HepG2 (cell line): ENCODE results near the gene ATL2. TPM values are rescaled to one million over a fixed set of nuclear protein-coding genes. Genes with fewer than 3 reads are reported as not detected.
A peak's percentile ranks its signal among the peaks of the same experiment; 100 is the strongest.

Source experiments
- DR1 ChIP-seq: sonication (generic); formaldehyde crosslinking; IDR thresholded peaks from 2 replicates; pipeline ENCODE4 v1.8.0; 2021; ENCODE audit warnings: mild to moderate bottlenecking, missing genetic modification reagents, inconsistent platforms
- DZIP1 ChIP-seq: sonication (generic); formaldehyde crosslinking; IDR thresholded peaks from 2 replicates; pipeline ENCODE4 v1.5.0; 2020; ENCODE audit warnings: mild to moderate bottlenecking, missing genetic modification reagents
- EED ChIP-seq: sonication (generic); formaldehyde crosslinking; IDR thresholded peaks from 2 replicates; pipeline ENCODE4 v1.5.0; 2020; ENCODE audit warnings: mild to moderate bottlenecking, missing genetic modification reagents
- IKZF4 ChIP-seq: sonication (generic); formaldehyde crosslinking; IDR thresholded peaks from 2 replicates; pipeline ENCODE4 v1.5.1; 2020; ENCODE audit warnings: borderline replicate concordance, mild to moderate bottlenecking, low read depth, missing genetic modification reagents; ENCODE audit errors: not compliant biosample characterization
- PHF5A ChIP-seq: IDR thresholded peaks from one replicate; pipeline ENCODE4 v1.6.1; 2018; ENCODE audit warnings: low read depth, missing genetic modification reagents; ENCODE audit not compliant: unreplicated experiment
- STAT6 ChIP-seq: sonication (generic); formaldehyde crosslinking; IDR thresholded peaks from 2 replicates; pipeline ENCODE4 v1.4.0; 2020; ENCODE audit warnings: missing genetic modification reagents, mild to moderate bottlenecking, borderline replicate concordance
- THYN1 ChIP-seq: sonication (generic); formaldehyde crosslinking; IDR thresholded peaks from 2 replicates; pipeline ENCODE4 v1.8.1; 2023; ENCODE audit warnings: low read depth, mild to moderate bottlenecking, moderate library complexity, missing genetic modification reagents, borderline replicate concordance
- TP53 ChIP-seq: sonication (generic); formaldehyde crosslinking; conservative IDR thresholded peaks from 2 replicates; pipeline ENCODE4 v1.4.0; 2020; ENCODE audit warnings: missing genetic modification reagents
- XBP1 ChIP-seq: sonication (generic); formaldehyde crosslinking; IDR thresholded peaks from 2 replicates; pipeline ENCODE4 v1.5.0; 2020; ENCODE audit warnings: missing genetic modification reagents
- ZBTB39 ChIP-seq: sonication (generic); formaldehyde crosslinking; IDR thresholded peaks from 2 replicates; pipeline ENCODE4 v1.5.0; 2020; ENCODE audit warnings: missing genetic modification reagents
- ZFP36 ChIP-seq: fragments of 150-350 bp; IDR thresholded peaks from 2 replicates; pipeline ENCODE4 v1.6.1; 2018; ENCODE audit warnings: borderline replicate concordance, low read length, low read depth; ENCODE audit not compliant: partially characterized antibody
- ZNF569 ChIP-seq: sonication (generic); formaldehyde crosslinking; IDR thresholded peaks from 2 replicates; pipeline ENCODE4 v1.5.0; 2020; ENCODE audit warnings: mild to moderate bottlenecking, missing genetic modification reagents, moderate library complexity, borderline replicate concordance
- ZNF646 ChIP-seq: sonication (generic); formaldehyde crosslinking; IDR thresholded peaks from 2 replicates; pipeline ENCODE4 v1.9.0; 2021; ENCODE audit warnings: mild to moderate bottlenecking, missing genetic modification reagents
- ZNF841 ChIP-seq: sonication (generic); formaldehyde crosslinking; IDR thresholded peaks from 2 replicates; pipeline ENCODE4 v1.8.1; 2023; ENCODE audit warnings: missing genetic modification reagents, borderline replicate concordance
- polyA plus RNA-seq, 8 experiments: library from polyadenylated mRNA; depleted of rRNA in 3 of 8; stranded (reverse) in 7 of 8; unstranded in 1 of 8; fragments of >200 nt; fragmentation: Illumina TruSeq in 4 of 8; extraction: Trizol in 4 of 8; gene quantifications; 2 replicates each; pipeline versions ENCODE4 v1.2.1 to v1.2.3, GENCODE V29; 2011 to 2016; ENCODE audit warnings: low read depth in 4 of 8, missing spikeins in 1 of 8, mixed read lengths in 1 of 8; ENCODE audit not compliant: insufficient read depth in 1 of 8
- total RNA-seq, 5 experiments: library from RNA; depleted of rRNA; stranded (reverse); fragments of >200 nt; fragmentation: Illumina TruSeq; extraction: Trizol; gene quantifications; 2 replicates each; pipeline ENCODE4 v1.2.3, GENCODE V29; 2016; ENCODE audit warnings: low read depth in 1 of 5

ATL2 gene
- total and polyA plus RNA-seq, 2 of the 13 experiments (the other 11 are each of a cell fraction or from before 2014, with no cell fraction given) = 56.5 to 119 TPM

GRCh38 chr2:38405917-38406596, 29.0 kb upstream of the ATL2 start (continued):
- no peak for TF ChIP-seq STAT6 (CRISPR knock-in tag)
- no peak for TF ChIP-seq DZIP1 (CRISPR knock-in tag)
- no peak for TF ChIP-seq ZBTB39 (CRISPR knock-in tag)
- no peak for TF ChIP-seq XBP1 (CRISPR knock-in tag)
- TF ChIP-seq TP53 (CRISPR knock-in tag) = no peak
- TF ChIP-seq ZNF646 (CRISPR knock-in tag) = no peak
- TF ChIP-seq ZNF569 = no peak
- TF ChIP-seq DR1 = no peak
- TF ChIP-seq ZNF841 (CRISPR knock-in tag) = no peak
- 0 out of 2 replicates have a peak, but pooled peaks have one; percentile 50 for TF ChIP-seq EED (CRISPR knock-in tag)
- peak; percentile 55 for TF ChIP-seq IKZF4 (CRISPR knock-in tag)
- TF ChIP-seq PHF5A (CRISPR knock-in tag) = no peak
- TF ChIP-seq THYN1 = no peak
- no peak for TF ChIP-seq ZFP36
